Neural crest cell (in vitro differentiated cells): ENCODE results near the gene ZNF385C. TPM values are rescaled to one million over a fixed set of nuclear protein-coding genes. Genes with fewer than 3 reads are reported as not detected.

Experiments used
- DNase-seq: peaks from one replicate; pipeline ENCODE4 v3.0.0; 2021; ENCODE audit warnings: low read depth, mixed read lengths, low spot score
- H3K27ac Mint-ChIP-seq: one replicate; pipeline ENCODE4 v1.8.0; 2021; ENCODE audit warnings: mild to moderate bottlenecking, mixed read lengths; ENCODE audit not compliant: unreplicated experiment
- H3K27me3 Mint-ChIP-seq: 2 replicates; pipeline ENCODE4 v1.8.0; 2021; ENCODE audit warnings: low read depth, mild to moderate bottlenecking, mixed read lengths
- H3K36me3 Mint-ChIP-seq: 2 replicates; pipeline ENCODE4 v1.8.0; 2021; ENCODE audit warnings: low read depth, mild to moderate bottlenecking, mixed read lengths
- H3K4me1 Mint-ChIP-seq: 2 replicates; pipeline ENCODE4 v1.8.0; 2021; ENCODE audit warnings: mixed read lengths
- H3K4me3 Mint-ChIP-seq: one replicate; pipeline ENCODE4 v1.8.0; 2021; ENCODE audit warnings: mild to moderate bottlenecking, mixed read lengths
- H3K9me3 Mint-ChIP-seq: 2 replicates; pipeline ENCODE4 v1.8.0; 2021; ENCODE audit warnings: mixed read lengths
- CTCF ChIP-seq: fragments of 200-600 bp; sonication (generic); conservative IDR thresholded peaks from 2 replicates; pipeline ENCODE4 v1.5.0; 2021; ENCODE audit warnings: antibody characterized with exemption, mild to moderate bottlenecking
- total RNA-seq: library from RNA; stranded (reverse); gene quantifications from 2 replicates; pipeline ENCODE4 v1.2.1, GENCODE V29; 2021

Gene ZNF385C
- total RNA-seq, 1 donor from 2014 or later, result 1.3 TPM

GRCh38 chr17:42056635-42057034 is 41.6 kb downstream of the ZNF385C start:
- no peak overlapping the region for H3K4me3 Mint-ChIP-seq
- H3K27me3 Mint-ChIP-seq, result peaks cover 40% of the 10 kb centered on the region
- H3K27ac Mint-ChIP-seq, result no peak overlapping the region
- DNase-seq, result no peak
- no peaks in the 10 kb centered on the region for H3K36me3 Mint-ChIP-seq
- no peak for TF ChIP-seq CTCF
- peaks cover 11% of the 10 kb centered on the region for H3K4me1 Mint-ChIP-seq
- H3K9me3 Mint-ChIP-seq, result no peaks in the 10 kb centered on the region

- DNase-seq, result no peak
- Mint-ChIP-seq H3K9me3 (no peaks in the 10 kb centered on the region), H3K27ac (no peak overlapping the region), H3K36me3 (no peaks in the 10 kb centered on the region), H3K4me3 (no peak overlapping the region), H3K27me3 (peaks cover 50% of the 10 kb centered on the region), H3K4me1 (peaks cover 16% of the 10 kb centered on the region)
- TF ChIP-seq CTCF, result no peak
Measured at GRCh38 chr17:42055496-42055895, 42.8 kb downstream of the ZNF385C start.

- Mint-ChIP-seq H3K27ac (no peak overlapping the region), H3K27me3 (peaks cover 50% of the 10 kb centered on the region), H3K4me1 (peaks cover 16% of the 10 kb centered on the region)
Measured at GRCh38 chr17:42055027-42055426, 43.2 kb downstream of the ZNF385C start.

GRCh38 chr17:42053731-42054500 is 44.4 kb downstream of the ZNF385C start:
- no peak for DNase-seq
- Mint-ChIP-seq H3K4me1 (peaks cover 26% of the 10 kb centered on the region), H3K27me3 (peaks cover 52% of the 10 kb centered on the region), H3K36me3 (no peaks in the 10 kb centered on the region), H3K9me3 (no peaks in the 10 kb centered on the region), H3K27ac (no peak overlapping the region), H3K4me3 (no peak overlapping the region)
- no peak for TF ChIP-seq CTCF

More at GRCh38 chr17:42055027-42055426, 43.2 kb downstream of the ZNF385C start:
- no peak overlapping the region for H3K4me3 Mint-ChIP-seq
- DNase-seq, result no peak
- no peaks in the 10 kb centered on the region for H3K36me3 Mint-ChIP-seq
- TF ChIP-seq CTCF, result no peak
- no peaks in the 10 kb centered on the region for H3K9me3 Mint-ChIP-seq

GRCh38 chr17:42052346-42052877 is 45.9 kb downstream of the ZNF385C start:
- peaks cover 27% of the 10 kb centered on the region for H3K4me1 Mint-ChIP-seq
- peak overlapping the region; percentile 11 for H3K4me3 Mint-ChIP-seq
- H3K27me3 Mint-ChIP-seq, result peaks cover 52% of the 10 kb centered on the region
- no peaks in the 10 kb centered on the region for H3K36me3 Mint-ChIP-seq
- H3K9me3 Mint-ChIP-seq, result no peaks in the 10 kb centered on the region
- no peak overlapping the region for H3K27ac Mint-ChIP-seq
- DNase-seq, result no peak
- no peak for TF ChIP-seq CTCF
